Trophoblast cell (in vitro differentiated cells and primary cell): Measurements from ENCODE around the gene MAP3K2.

Experiments used
- DNase-seq, 2 donors: peaks; one replicate each; pipeline ENCODE4 v3.0.0-alpha.2; 2016
- H2AFZ ChIP-seq: 2 replicates; pipeline ENCODE4 v1.6.1; 2013; ENCODE audit warnings: low read length, moderate library complexity, mild to moderate bottlenecking; ENCODE audit not compliant: insufficient read depth, poor library complexity
- H2AK5ac ChIP-seq: 2 replicates; pipeline ENCODE4 v1.6.1; 2013; ENCODE audit warnings: mild to moderate bottlenecking, low read length
- H2BK120ac ChIP-seq: 2 replicates; pipeline ENCODE4 v1.6.1; 2013; ENCODE audit warnings: low read length, mild to moderate bottlenecking, moderate library complexity; ENCODE audit not compliant: insufficient read depth, poor library complexity
- H2BK12ac ChIP-seq: 2 replicates; pipeline ENCODE4 v1.6.1; 2013; ENCODE audit warnings: mild to moderate bottlenecking, low read length, moderate library complexity
- H2BK5ac ChIP-seq: 2 replicates; pipeline ENCODE4 v1.6.1; 2013; ENCODE audit warnings: low read length, low read depth, moderate library complexity, mild to moderate bottlenecking; ENCODE audit not compliant: poor library complexity
- H3K14ac ChIP-seq: 2 replicates; pipeline ENCODE4 v1.6.1; 2013; ENCODE audit warnings: mild to moderate bottlenecking, low read length
- H3K18ac ChIP-seq: 2 replicates; pipeline ENCODE4 v1.6.1; 2013; ENCODE audit warnings: mild to moderate bottlenecking, low read length
- H3K23ac ChIP-seq: 2 replicates; pipeline ENCODE4 v1.6.1; 2013; ENCODE audit warnings: low read length
- H3K27ac ChIP-seq: 2 replicates; pipeline ENCODE4 v1.5.1; 2013; ENCODE audit warnings: low read depth, mild to moderate bottlenecking, inconsistent platforms, low read length, moderate library complexity
- H3K27me3 ChIP-seq: 2 replicates; pipeline ENCODE4 v1.6.1; 2013; ENCODE audit warnings: inconsistent platforms, mild to moderate bottlenecking, low read length, moderate library complexity; ENCODE audit not compliant: insufficient read depth
- H3K36me3 ChIP-seq, 2 experiments: 1 replicate in 1 of 2; 2 replicates in 1 of 2; pipeline ENCODE4 v1.6.1; 2013; ENCODE audit warnings: low read length in 2 of 2, mild to moderate bottlenecking in 2 of 2, moderate library complexity in 1 of 2; ENCODE audit not compliant: insufficient read depth in 2 of 2, control insufficient read depth in 1 of 2
- H3K4ac ChIP-seq: 2 replicates; pipeline ENCODE4 v1.6.1; 2013; ENCODE audit warnings: low read depth, mild to moderate bottlenecking, low read length, moderate library complexity
- H3K4me1 ChIP-seq, 2 experiments: 1 replicate in 1 of 2; 2 replicates in 1 of 2; pipeline ENCODE4 v1.6.1; 2013; ENCODE audit warnings: low read length in 2 of 2, mild to moderate bottlenecking in 2 of 2, moderate library complexity in 1 of 2; ENCODE audit not compliant: insufficient read depth in 2 of 2, control insufficient read depth in 1 of 2
- H3K4me2 ChIP-seq: 2 replicates; pipeline ENCODE4 v1.6.1; 2013; ENCODE audit warnings: inconsistent platforms, mild to moderate bottlenecking, low read length, moderate library complexity
- H3K4me3 ChIP-seq: 2 replicates; pipeline ENCODE4 v1.5.1; 2013; ENCODE audit warnings: mild to moderate bottlenecking, low read depth, low read length, inconsistent platforms
- H3K79me1 ChIP-seq: one replicate; pipeline ENCODE4 v1.6.1; 2013; ENCODE audit warnings: low read length
- H3K79me2 ChIP-seq: 2 replicates; pipeline ENCODE4 v1.6.1; 2013; ENCODE audit warnings: low read length, mild to moderate bottlenecking; ENCODE audit not compliant: control insufficient read depth, insufficient read depth, poor library complexity
- H3K9ac ChIP-seq: 2 replicates; pipeline ENCODE4 v1.6.1; 2013; ENCODE audit warnings: mild to moderate bottlenecking, low read length
- H3K9me3 ChIP-seq: 2 replicates; pipeline ENCODE4 v1.6.1; 2013; ENCODE audit warnings: low read depth, mild to moderate bottlenecking, control low read depth, inconsistent platforms, low read length; ENCODE audit not compliant: insufficient read depth
- H4K12ac ChIP-seq: 2 replicates; pipeline ENCODE4 v1.6.1; 2013; ENCODE audit warnings: low read depth, mild to moderate bottlenecking, low read length, moderate library complexity
- H4K8ac ChIP-seq: 2 replicates; pipeline ENCODE4 v1.6.1; 2013; ENCODE audit warnings: low read depth, mild to moderate bottlenecking, low read length, moderate library complexity
- H4K91ac ChIP-seq: one replicate; pipeline ENCODE4 v1.6.1; 2013; ENCODE audit warnings: low read depth, mild to moderate bottlenecking, low read length, moderate library complexity
- WGBS: extraction: QIAGEN DNeasy Blood & Tissue Kit; methylation state at CpG from one replicate; pipeline ENCODE4 v1.1.7; 2013; ENCODE audit warnings: missing lambda C conversion rate; ENCODE audit not compliant: insufficient read length, insufficient coverage; ENCODE audit errors: extremely low coverage; 5-methylcytosine and 5-hydroxymethylcytosine counted together

Gene MAP3K2

DNA sequence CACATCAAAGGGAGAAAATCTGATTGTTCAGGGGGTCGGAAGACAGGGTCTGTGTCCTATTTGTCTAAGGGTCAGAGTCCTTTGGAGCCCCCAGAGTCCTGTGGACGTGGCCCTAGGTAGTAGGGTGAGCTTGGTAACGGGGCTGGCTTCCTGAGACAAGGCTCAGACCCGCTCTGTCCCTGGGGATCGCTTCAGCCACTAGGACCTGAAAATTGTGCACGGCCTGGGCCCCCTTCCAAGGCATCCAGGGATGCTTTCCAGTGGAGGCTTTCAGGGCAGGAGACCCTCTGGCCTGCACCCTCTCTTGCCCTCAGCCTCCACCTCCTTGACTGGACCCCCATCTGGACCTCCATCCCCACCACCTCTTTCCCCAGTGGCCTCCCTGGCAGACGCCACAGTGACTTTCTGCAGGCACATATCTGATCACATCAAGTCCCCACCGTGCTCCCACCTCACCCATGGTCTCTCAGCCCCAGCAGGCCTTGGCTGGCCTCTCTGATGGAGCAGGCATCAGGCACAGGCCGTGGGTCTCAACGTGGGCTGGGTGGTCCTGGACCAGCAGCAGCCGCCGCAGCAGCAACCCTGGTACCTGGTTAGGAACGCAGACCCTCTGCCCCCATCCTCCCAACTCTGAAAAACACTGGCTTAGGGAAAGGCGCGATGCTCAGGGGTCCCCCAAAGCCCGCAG, 34.2 kb upstream of the MAP3K2 start:
- Histone ChIP-seq H2BK120ac (no peak overlapping the region), H2BK5ac (no peak overlapping the region), H3K4ac (no peak overlapping the region), H3K18ac (no peak overlapping the region), H3K14ac (no peak overlapping the region), H3K4me2 (no peak overlapping the region), H3K27ac (no peak overlapping the region), H3K23ac (no peak overlapping the region), H2AK5ac (no peak overlapping the region), H2BK12ac (no peak overlapping the region), H3K4me1 (peaks cover 4 to 7% of the 10 kb centered on the region in 2 experiments), H3K9me3 (peaks cover 5% of the 10 kb centered on the region), H4K8ac (no peak overlapping the region), H3K9ac (no peak overlapping the region), H3K79me1 (no peaks in the 10 kb centered on the region), H3K27me3 (peaks cover 22% of the 10 kb centered on the region), H2AFZ (no peak overlapping the region), H4K12ac (no peak overlapping the region), H3K4me3 (no peak overlapping the region), H3K79me2 (no peaks in the 10 kb centered on the region), H4K91ac (no peak overlapping the region), H3K36me3 (no peaks in the 10 kb centered on the region)
- DNase-seq: no peak
- no CpG with 5 or more reads among the region's 16 CpGs for WGBS

DNA sequence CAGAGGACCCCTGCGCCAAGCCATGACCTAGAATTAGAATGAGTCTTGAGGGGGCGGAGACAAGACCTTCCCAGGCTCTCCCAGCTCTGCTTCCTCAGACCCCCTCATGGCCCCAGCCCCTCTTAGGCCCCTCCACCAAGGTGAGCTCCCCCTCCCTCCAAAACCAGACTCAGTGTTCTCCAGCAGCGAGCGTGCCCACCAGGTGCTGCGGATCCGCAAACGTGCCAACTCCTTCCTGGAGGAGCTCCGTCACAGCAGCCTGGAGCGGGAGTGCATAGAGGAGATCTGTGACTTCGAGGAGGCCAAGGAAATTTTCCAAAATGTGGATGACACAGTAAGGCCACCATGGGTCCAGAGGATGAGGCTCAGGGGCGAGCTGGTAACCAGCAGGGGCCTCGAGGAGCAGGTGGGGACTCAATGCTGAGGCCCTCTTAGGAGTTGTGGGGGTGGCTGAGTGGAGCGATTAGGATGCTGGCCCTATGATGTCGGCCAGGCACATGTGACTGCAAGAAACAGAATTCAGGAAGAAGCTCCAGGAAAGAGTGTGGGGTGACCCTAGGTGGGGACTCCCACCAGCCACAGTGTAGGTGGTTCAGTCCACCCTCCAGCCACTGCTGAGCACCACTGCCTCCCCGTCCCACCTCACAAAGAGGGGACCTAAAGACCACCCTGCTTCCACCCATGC, 33.5 kb upstream of the MAP3K2 start:
- Histone ChIP-seq H4K12ac (no peak overlapping the region), H2BK5ac (no peak overlapping the region), H3K4me3 (no peak overlapping the region)

DNA sequence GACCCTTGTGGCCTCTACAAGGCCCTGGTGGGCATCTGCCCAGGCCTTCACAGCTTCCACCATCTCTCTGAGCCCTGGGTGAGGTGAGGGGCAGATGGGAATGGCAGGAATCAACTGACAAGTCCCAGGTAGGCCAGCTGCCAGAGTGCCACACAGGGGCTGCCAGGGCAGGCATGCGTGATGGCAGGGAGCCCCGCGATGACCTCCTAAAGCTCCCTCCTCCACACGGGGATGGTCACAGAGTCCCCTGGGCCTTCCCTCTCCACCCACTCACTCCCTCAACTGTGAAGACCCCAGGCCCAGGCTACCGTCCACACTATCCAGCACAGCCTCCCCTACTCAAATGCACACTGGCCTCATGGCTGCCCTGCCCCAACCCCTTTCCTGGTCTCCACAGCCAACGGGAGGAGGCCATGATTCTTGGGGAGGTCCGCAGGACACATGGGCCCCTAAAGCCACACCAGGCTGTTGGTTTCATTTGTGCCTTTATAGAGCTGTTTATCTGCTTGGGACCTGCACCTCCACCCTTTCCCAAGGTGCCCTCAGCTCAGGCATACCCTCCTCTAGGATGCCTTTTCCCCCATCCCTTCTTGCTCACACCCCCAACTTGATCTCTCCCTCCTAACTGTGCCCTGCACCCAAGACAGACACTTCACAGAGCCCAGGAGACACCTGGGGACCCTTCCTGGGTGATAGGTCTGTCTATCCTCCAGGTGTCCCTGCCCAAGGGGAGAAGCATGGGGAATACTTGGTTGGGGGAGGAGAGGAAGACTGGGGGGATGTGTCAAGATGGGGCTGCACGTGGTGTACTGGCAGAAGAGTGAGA, 32.5 kb upstream of the MAP3K2 start:
- no peak overlapping the region for H4K8ac ChIP-seq
- no peak overlapping the region for H2BK12ac ChIP-seq
- no CpG with 5 or more reads among the region's 8 CpGs for WGBS
- H3K14ac ChIP-seq: no peak overlapping the region
- no peak overlapping the region for H2BK120ac ChIP-seq
- no peak overlapping the region for H2BK5ac ChIP-seq
- H3K4me3 ChIP-seq: no peak overlapping the region
- no peak overlapping the region for H3K18ac ChIP-seq
- no peak overlapping the region for H2AK5ac ChIP-seq
- peaks cover 5% of the 10 kb centered on the region for H3K9me3 ChIP-seq
- no peaks in the 10 kb centered on the region for H3K79me2 ChIP-seq
- no peak overlapping the region for H3K23ac ChIP-seq
- no peak overlapping the region for H3K27ac ChIP-seq
- H3K36me3 ChIP-seq: no peaks in the 10 kb centered on the region
- peaks cover 12 to 17% of the 10 kb centered on the region in 2 experiments for H3K4me1 ChIP-seq
- H3K9ac ChIP-seq: no peak overlapping the region
- no peak overlapping the region for H3K4me2 ChIP-seq
- H4K91ac ChIP-seq: no peak overlapping the region
- H3K4ac ChIP-seq: no peak overlapping the region
- no peak overlapping the region for H2AFZ ChIP-seq
- no peak for DNase-seq
- H4K12ac ChIP-seq: no peak overlapping the region
- H3K79me1 ChIP-seq: no peaks in the 10 kb centered on the region
- H3K27me3 ChIP-seq: peaks cover 22% of the 10 kb centered on the region

More for the DNA sequence above, 33.5 kb upstream of the MAP3K2 start:
- Histone ChIP-seq H3K4me2 (no peak overlapping the region), H4K91ac (no peak overlapping the region), H2AFZ (no peak overlapping the region), H3K14ac (no peak overlapping the region), H4K8ac (no peak overlapping the region), H3K9me3 (peaks cover 5% of the 10 kb centered on the region), H3K79me1 (no peaks in the 10 kb centered on the region), H3K27me3 (peaks cover 22% of the 10 kb centered on the region), H3K9ac (no peak overlapping the region), H2BK120ac (no peak overlapping the region), H2BK12ac (no peak overlapping the region), H3K4ac (no peak overlapping the region), H3K36me3 (no peaks in the 10 kb centered on the region), H3K4me1 (peaks cover 5 to 10% of the 10 kb centered on the region in 2 experiments), H3K27ac (no peak overlapping the region), H2AK5ac (no peak overlapping the region), H3K79me2 (no peaks in the 10 kb centered on the region), H3K18ac (no peak overlapping the region), H3K23ac (no peak overlapping the region)
- no CpG with 5 or more reads among the region's 15 CpGs for WGBS
- DNase-seq: no peak

DNA sequence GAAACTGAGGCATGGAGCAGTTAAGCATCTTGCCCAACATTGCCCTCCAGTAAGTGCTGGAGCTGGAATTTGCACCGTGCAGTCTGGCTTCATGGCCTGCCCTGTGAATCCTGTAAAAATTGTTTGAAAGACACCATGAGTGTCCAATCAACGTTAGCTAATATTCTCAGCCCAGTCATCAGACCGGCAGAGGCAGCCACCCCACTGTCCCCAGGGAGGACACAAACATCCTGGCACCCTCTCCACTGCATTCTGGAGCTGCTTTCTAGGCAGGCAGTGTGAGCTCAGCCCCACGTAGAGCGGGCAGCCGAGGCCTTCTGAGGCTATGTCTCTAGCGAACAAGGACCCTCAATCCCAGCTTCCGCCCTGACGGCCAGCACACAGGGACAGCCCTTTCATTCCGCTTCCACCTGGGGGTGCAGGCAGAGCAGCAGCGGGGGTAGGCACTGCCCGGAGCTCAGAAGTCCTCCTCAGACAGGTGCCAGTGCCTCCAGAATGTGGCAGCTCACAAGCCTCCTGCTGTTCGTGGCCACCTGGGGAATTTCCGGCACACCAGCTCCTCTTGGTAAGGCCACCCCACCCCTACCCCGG, 31.8 kb upstream of the MAP3K2 start:
- no peak overlapping the region for H4K12ac ChIP-seq
- no peak overlapping the region for H4K8ac ChIP-seq
- H2BK120ac ChIP-seq: no peak overlapping the region
- H3K4me3 ChIP-seq: no peak overlapping the region
- no peak overlapping the region for H2BK5ac ChIP-seq
- H3K79me1 ChIP-seq: no peaks in the 10 kb centered on the region
- H3K4ac ChIP-seq: no peak overlapping the region
- WGBS: no CpG with 5 or more reads among the region's 15 CpGs
- no peak overlapping the region for H3K4me2 ChIP-seq
- DNase-seq: no peak
- peaks cover 5% of the 10 kb centered on the region for H3K9me3 ChIP-seq
- no peaks in the 10 kb centered on the region for H3K36me3 ChIP-seq
- H4K91ac ChIP-seq: no peak overlapping the region
- no peak overlapping the region for H2AK5ac ChIP-seq
- no peaks in the 10 kb centered on the region for H3K79me2 ChIP-seq
- H3K27ac ChIP-seq: no peak overlapping the region
- H3K14ac ChIP-seq: no peak overlapping the region
- no peak overlapping the region for H3K18ac ChIP-seq
- peaks cover 22% of the 10 kb centered on the region for H3K27me3 ChIP-seq
- no peak overlapping the region for H2BK12ac ChIP-seq
- no peak overlapping the region for H2AFZ ChIP-seq
- no peak overlapping the region for H3K23ac ChIP-seq
- no peak overlapping the region for H3K9ac ChIP-seq
- H3K4me1 ChIP-seq: peaks cover 12 to 17% of the 10 kb centered on the region in 2 experiments
